SK-N-SH treated with all-trans-retinoic acid at 6 μM for 48 hours (cell line): Measurements from ENCODE around the gene CD244.

Source experiments
- ATAC-seq: fragments of 200-7000 bp; cut with Tn5 transposase; 3 replicates; pipeline ENCODE4 v1.9.1; 2020; ENCODE audit warnings: mild to moderate bottlenecking, moderate library complexity
- ARNTL ChIP-seq: fragments of 450-650 bp; formaldehyde crosslinking; IDR thresholded peaks from 2 replicates; pipeline ENCODE4 v1.5.0; 2020; ENCODE audit warnings: low read depth, mild to moderate bottlenecking, moderate library complexity, borderline replicate concordance
- BACH2 ChIP-seq: fragments of 250-450 bp; sonication (Bioruptor Pico); IDR thresholded peaks from 2 replicates; pipeline ENCODE4 v1.9.0; 2021; ENCODE audit warnings: mild to moderate bottlenecking, borderline replicate concordance
- CSDC2 ChIP-seq: fragments of 250-450 bp; sonication (Bioruptor Pico); IDR thresholded peaks from 2 replicates; pipeline ENCODE4 v1.5.0; 2020; ENCODE audit warnings: mild to moderate bottlenecking, moderate library complexity
- ESRRG ChIP-seq: fragments of 250-450 bp; sonication (Bioruptor Pico); IDR thresholded peaks from 2 replicates; pipeline ENCODE4 v1.6.1; 2021; ENCODE audit warnings: mild to moderate bottlenecking
- GLIS3 ChIP-seq: fragments of 250-450 bp; sonication (Bioruptor Pico); IDR thresholded peaks from 2 replicates; pipeline ENCODE4 v1.5.0; 2020; ENCODE audit warnings: mild to moderate bottlenecking, moderate library complexity
- OSR1 ChIP-seq: fragments of 250-450 bp; sonication (Bioruptor Pico); IDR thresholded peaks from 2 replicates; pipeline ENCODE4 v1.8.0; 2022; ENCODE audit warnings: moderate library complexity, mild to moderate bottlenecking, inconsistent platforms
- PPARA ChIP-seq: fragments of 250-450 bp; sonication (Bioruptor Pico); IDR thresholded peaks from 2 replicates; pipeline ENCODE4 v1.5.0; 2020; ENCODE audit warnings: mild to moderate bottlenecking, borderline replicate concordance
- RARB ChIP-seq: fragments of 250-450 bp; sonication (Bioruptor Pico); IDR thresholded peaks from 2 replicates; pipeline ENCODE4 v1.8.0; 2021; ENCODE audit warnings: mild to moderate bottlenecking, moderate library complexity
- SNAI2 ChIP-seq: fragments of 250-450 bp; sonication (Bioruptor Pico); IDR thresholded peaks from 2 replicates; pipeline ENCODE4 v1.5.0; 2020; ENCODE audit warnings: mild to moderate bottlenecking, moderate library complexity
- TCF4 ChIP-seq: fragments of 250-450 bp; sonication (Bioruptor Pico); IDR thresholded peaks from 2 replicates; pipeline ENCODE4 v1.8.0; 2021; ENCODE audit warnings: mild to moderate bottlenecking, moderate library complexity, borderline replicate concordance
- ZC3H10 ChIP-seq: fragments of 250-450 bp; sonication (Bioruptor Pico); IDR thresholded peaks from 2 replicates; pipeline ENCODE4 v1.5.1; 2021; ENCODE audit warnings: mild to moderate bottlenecking, moderate library complexity
- ZFP3 ChIP-seq: fragments of 250-450 bp; sonication (Bioruptor Pico); IDR thresholded peaks from 2 replicates; pipeline ENCODE4 v1.5.0; 2020; ENCODE audit warnings: mild to moderate bottlenecking, moderate library complexity
- ZFP30 ChIP-seq: fragments of 450-650 bp; formaldehyde crosslinking; IDR thresholded peaks from 2 replicates; pipeline ENCODE4 v1.5.0; 2022; ENCODE audit warnings: mild to moderate bottlenecking, moderate library complexity
- ZNF565 ChIP-seq: fragments of 450-650 bp; formaldehyde crosslinking; conservative IDR thresholded peaks from 2 replicates; pipeline ENCODE4 v1.5.0; 2020; ENCODE audit warnings: low read depth, mild to moderate bottlenecking, moderate library complexity
- ZNF70 ChIP-seq: fragments of 450-650 bp; formaldehyde crosslinking; IDR thresholded peaks from 2 replicates; pipeline ENCODE4 v1.5.0; 2020; ENCODE audit warnings: mild to moderate bottlenecking, moderate library complexity
- ZNF8 ChIP-seq: fragments of 450-650 bp; formaldehyde crosslinking; IDR thresholded peaks from 2 replicates; pipeline ENCODE4 v1.5.0; 2020; ENCODE audit warnings: mild to moderate bottlenecking, moderate library complexity
- TF ChIP-seq, protein P1 (sequence below): fragments of 250-450 bp; sonication (Bioruptor Pico); IDR thresholded peaks from 2 replicates; pipeline ENCODE4 v1.5.1; 2021; ENCODE audit warnings: mild to moderate bottlenecking, moderate library complexity
- TF ChIP-seq, protein P2 (sequence below): fragments of 250-450 bp; sonication (Bioruptor Pico); IDR thresholded peaks from 2 replicates; pipeline ENCODE4 v1.8.0; 2020; ENCODE audit warnings: mild to moderate bottlenecking, moderate library complexity, borderline replicate concordance
- TF ChIP-seq, protein P3 (sequence below): fragments of 250-450 bp; sonication (Bioruptor Pico); IDR thresholded peaks from 2 replicates; pipeline ENCODE4 v1.8.0; 2021; ENCODE audit warnings: low read depth, mild to moderate bottlenecking, moderate library complexity, borderline replicate concordance
- TF ChIP-seq, protein P4 (sequence below): fragments of 250-450 bp; sonication (Bioruptor Pico); IDR thresholded peaks from 2 replicates; pipeline ENCODE4 v1.5.1; 2020; ENCODE audit warnings: low read depth, mild to moderate bottlenecking, moderate library complexity
- TF ChIP-seq, protein P5 (sequence below): fragments of 250-450 bp; sonication (Bioruptor Pico); IDR thresholded peaks from 2 replicates; pipeline ENCODE4 v1.5.0; 2020; ENCODE audit warnings: mild to moderate bottlenecking, moderate library complexity

The CD244 gene

DNA sequence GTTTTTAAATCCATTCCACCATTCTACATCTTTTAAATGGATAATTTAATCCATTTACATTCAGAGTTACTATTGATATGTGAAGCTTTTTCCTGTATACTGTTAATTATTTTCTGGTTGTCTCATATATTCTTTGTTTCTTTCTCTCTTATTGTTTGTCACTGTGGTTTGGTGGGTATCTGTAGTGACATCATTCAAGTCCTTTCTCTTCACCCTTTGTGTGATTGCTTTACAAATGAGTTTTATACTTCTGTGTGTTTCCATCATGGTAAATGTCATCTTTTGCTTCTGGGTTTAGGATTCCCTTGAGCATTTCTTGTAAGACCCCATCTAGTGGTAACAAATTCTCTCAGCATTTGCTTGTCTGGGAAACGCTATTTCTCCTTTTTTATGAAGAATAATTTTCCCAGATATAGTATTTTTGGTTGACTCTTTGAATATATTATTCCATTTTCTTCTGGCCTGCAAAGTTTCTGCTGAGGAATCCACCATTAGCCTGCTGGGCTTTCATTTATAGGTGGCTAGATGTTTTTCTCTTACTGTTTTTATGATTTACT, 56.5 kb downstream of the CD244 start:
- TF ChIP-seq ARNTL (no peak), SNAI2 (CRISPR knock-in tag) (no peak), ZC3H10 (CRISPR knock-in tag) (no peak), GLIS3 (CRISPR knock-in tag) (no peak), RARB (CRISPR knock-in tag) (no peak), ESRRG (CRISPR knock-in tag) (no peak), PPARA (CRISPR knock-in tag) (no peak), BACH2 (no peak), OSR1 (CRISPR knock-in tag) (no peak), ZNF8 (CRISPR knock-in tag) (no peak)
- TF ChIP-seq, all 23 proteins: peak for 0
- ATAC-seq, result no peak

DNA sequence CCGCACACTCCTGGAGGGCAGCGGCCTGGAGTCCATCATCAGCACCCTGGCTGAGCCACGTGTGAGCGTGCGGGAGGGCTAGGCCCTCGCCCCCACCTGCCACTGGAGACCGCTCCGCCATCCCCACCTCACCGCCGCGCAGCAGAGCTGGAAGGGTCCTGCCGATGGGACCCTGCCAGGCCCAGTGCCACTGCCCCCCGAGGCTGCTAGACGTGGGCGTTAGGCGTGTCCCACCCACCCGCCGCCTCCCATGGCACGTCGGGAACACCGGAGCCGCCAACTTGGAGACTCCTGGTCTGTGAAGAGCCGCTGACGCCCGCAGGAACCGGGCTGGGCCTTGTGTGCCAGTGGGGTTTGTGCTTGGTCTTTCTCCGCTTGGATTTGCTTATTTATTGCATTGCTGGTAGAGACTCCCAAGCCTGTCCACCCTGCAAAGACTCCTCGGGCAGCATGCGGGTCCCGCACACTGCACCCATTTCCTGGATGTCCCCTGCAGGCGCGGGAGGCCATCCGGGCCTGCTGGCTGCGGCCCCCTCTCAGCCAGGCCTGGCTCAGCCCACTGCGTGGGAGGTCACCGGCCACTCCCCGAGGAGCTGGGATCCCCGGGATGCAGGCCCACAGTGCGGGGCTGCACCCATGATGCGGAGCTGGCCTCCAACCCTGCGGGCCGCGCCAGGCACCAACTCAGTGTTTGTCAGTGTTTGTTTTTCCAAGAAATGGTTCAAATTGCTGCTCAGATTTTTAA, 60.7 kb downstream of the CD244 start:
- no peak for ATAC-seq
- TF ChIP-seq, protein P1, sequence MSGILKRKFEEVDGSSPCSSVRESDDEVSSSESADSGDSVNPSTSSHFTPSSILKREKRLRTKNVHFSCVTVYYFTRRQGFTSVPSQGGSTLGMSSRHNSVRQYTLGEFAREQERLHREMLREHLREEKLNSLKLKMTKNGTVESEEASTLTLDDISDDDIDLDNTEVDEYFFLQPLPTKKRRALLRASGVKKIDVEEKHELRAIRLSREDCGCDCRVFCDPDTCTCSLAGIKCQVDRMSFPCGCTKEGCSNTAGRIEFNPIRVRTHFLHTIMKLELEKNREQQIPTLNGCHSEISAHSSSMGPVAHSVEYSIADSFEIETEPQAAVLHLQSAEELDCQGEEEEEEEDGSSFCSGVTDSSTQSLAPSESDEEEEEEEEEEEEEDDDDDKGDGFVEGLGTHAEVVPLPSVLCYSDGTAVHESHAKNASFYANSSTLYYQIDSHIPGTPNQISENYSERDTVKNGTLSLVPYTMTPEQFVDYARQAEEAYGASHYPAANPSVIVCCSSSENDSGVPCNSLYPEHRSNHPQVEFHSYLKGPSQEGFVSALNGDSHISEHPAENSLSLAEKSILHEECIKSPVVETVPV (CRISPR knock-in tag), result no peak
- TF ChIP-seq, protein P2, sequence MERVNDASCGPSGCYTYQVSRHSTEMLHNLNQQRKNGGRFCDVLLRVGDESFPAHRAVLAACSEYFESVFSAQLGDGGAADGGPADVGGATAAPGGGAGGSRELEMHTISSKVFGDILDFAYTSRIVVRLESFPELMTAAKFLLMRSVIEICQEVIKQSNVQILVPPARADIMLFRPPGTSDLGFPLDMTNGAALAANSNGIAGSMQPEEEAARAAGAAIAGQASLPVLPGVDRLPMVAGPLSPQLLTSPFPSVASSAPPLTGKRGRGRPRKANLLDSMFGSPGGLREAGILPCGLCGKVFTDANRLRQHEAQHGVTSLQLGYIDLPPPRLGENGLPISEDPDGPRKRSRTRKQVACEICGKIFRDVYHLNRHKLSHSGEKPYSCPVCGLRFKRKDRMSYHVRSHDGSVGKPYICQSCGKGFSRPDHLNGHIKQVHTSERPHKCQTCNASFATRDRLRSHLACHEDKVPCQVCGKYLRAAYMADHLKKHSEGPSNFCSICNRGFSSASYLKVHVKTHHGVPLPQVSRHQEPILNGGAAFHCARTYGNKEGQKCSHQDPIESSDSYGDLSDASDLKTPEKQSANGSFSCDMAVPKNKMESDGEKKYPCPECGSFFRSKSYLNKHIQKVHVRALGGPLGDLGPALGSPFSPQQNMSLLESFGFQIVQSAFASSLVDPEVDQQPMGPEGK (CRISPR knock-in tag), result no peak
- TF ChIP-seq ZNF565 (CRISPR knock-in tag) (no peak), SNAI2 (CRISPR knock-in tag) (no peak), GLIS3 (CRISPR knock-in tag) (no peak), ZFP3 (no peak)
- TF ChIP-seq, protein P3, sequence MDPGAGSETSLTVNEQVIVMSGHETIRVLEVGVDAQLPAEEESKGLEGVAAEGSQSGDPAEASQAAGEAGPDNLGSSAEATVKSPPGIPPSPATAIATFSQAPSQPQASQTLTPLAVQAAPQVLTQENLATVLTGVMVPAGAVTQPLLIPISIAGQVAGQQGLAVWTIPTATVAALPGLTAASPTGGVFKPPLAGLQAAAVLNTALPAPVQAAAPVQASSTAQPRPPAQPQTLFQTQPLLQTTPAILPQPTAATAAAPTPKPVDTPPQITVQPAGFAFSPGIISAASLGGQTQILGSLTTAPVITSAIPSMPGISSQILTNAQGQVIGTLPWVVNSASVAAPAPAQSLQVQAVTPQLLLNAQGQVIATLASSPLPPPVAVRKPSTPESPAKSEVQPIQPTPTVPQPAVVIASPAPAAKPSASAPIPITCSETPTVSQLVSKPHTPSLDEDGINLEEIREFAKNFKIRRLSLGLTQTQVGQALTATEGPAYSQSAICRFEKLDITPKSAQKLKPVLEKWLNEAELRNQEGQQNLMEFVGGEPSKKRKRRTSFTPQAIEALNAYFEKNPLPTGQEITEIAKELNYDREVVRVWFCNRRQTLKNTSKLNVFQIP (CRISPR knock-in tag), result no peak
- TF ChIP-seq, all 23 proteins: peak for 0

DNA sequence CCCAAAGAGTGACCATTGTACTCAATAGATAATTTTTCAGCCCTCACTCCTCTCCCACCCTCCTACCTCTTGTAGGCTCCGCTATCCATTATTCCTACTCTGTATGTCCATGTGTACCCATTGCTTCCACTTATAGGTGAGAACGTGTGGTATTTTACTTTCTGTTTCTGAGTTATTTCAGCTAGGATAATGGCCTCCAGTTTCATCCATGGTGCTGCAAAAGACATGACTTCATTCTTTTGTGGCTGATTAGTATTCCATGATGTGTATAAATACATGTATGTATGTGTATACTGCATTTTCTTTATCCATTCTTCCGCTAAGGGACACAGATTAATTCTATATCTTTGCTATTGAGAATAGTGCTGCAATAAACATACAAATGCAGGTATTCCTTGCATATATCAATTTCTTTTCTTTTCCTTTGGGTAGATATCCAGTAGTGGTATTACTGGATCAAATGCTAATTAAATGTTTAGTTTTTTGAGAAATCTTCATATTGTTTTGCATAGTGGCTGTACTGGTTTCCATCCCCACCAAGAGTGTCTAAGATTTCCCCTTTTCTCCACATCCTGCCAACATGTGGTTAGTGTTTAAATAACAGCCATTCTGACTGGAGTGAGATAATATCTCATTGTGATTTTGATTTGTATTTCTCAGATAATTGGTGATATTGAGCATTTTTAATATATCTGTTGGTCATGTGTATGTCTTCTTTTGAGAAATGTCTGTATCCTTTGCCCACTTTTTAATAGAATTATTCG, 61.9 kb downstream of the CD244 start:
- ATAC-seq, result no peak
- TF ChIP-seq ESRRG (CRISPR knock-in tag) (no peak), ZNF8 (CRISPR knock-in tag) (no peak), GLIS3 (CRISPR knock-in tag) (no peak), CSDC2 (CRISPR knock-in tag) (no peak), OSR1 (CRISPR knock-in tag) (no peak), ZNF565 (CRISPR knock-in tag) (no peak), BACH2 (no peak), PPARA (CRISPR knock-in tag) (no peak), ZC3H10 (CRISPR knock-in tag) (no peak), TCF4 (CRISPR knock-in tag) (no peak), ZFP30 (CRISPR knock-in tag) (no peak), ZNF70 (CRISPR knock-in tag) (no peak), RARB (CRISPR knock-in tag) (no peak)
- TF ChIP-seq, protein P1 (CRISPR knock-in tag), result no peak
- TF ChIP-seq, protein P4, sequence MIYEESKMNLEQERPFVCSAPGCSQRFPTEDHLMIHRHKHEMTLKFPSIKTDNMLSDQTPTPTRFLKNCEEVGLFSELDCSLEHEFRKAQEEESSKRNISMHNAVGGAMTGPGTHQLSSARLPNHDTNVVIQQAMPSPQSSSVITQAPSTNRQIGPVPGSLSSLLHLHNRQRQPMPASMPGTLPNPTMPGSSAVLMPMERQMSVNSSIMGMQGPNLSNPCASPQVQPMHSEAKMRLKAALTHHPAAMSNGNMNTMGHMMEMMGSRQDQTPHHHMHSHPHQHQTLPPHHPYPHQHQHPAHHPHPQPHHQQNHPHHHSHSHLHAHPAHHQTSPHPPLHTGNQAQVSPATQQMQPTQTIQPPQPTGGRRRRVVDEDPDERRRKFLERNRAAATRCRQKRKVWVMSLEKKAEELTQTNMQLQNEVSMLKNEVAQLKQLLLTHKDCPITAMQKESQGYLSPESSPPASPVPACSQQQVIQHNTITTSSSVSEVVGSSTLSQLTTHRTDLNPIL (CRISPR knock-in tag), result no peak
- TF ChIP-seq, protein P5, sequence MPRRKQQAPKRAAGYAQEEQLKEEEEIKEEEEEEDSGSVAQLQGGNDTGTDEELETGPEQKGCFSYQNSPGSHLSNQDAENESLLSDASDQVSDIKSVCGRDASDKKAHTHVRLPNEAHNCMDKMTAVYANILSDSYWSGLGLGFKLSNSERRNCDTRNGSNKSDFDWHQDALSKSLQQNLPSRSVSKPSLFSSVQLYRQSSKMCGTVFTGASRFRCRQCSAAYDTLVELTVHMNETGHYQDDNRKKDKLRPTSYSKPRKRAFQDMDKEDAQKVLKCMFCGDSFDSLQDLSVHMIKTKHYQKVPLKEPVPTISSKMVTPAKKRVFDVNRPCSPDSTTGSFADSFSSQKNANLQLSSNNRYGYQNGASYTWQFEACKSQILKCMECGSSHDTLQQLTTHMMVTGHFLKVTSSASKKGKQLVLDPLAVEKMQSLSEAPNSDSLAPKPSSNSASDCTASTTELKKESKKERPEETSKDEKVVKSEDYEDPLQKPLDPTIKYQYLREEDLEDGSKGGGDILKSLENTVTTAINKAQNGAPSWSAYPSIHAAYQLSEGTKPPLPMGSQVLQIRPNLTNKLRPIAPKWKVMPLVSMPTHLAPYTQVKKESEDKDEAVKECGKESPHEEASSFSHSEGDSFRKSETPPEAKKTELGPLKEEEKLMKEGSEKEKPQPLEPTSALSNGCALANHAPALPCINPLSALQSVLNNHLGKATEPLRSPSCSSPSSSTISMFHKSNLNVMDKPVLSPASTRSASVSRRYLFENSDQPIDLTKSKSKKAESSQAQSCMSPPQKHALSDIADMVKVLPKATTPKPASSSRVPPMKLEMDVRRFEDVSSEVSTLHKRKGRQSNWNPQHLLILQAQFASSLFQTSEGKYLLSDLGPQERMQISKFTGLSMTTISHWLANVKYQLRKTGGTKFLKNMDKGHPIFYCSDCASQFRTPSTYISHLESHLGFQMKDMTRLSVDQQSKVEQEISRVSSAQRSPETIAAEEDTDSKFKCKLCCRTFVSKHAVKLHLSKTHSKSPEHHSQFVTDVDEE (CRISPR knock-in tag), result no peak
- TF ChIP-seq, protein P2 (CRISPR knock-in tag), result no peak
